Hair follicular keratinocyte (primary cell): ENCODE results near the gene UBXN2A. TPM values are rescaled to one million over a fixed set of nuclear protein-coding genes. Genes with fewer than 3 reads are reported as not detected.

Experiments used
- total RNA-seq: library from RNA; depleted of rRNA; stranded (reverse); fragments of >200 nt; gene quantifications from 2 replicates; pipeline ENCODE4 v1.2.3, GENCODE V29; 2015

The UBXN2A gene
- 9.9 and 12.3 TPM in 2 replicates for total RNA-seq

GRCh38 chr2:23939987-23940717, at the start of gene UBXN2A:
TSS of gene UBXN2A (plus strand) at chr2:23940463. CDS start at chr2:23958315, 17,852 bp downstream.

GRCh38 chr2:23926750-23927571, 13.3 kb upstream of the UBXN2A start, which contains the start of gene ATAD2B:
TSS of gene ATAD2B (minus strand) at chr2:23927123. CDS start at chr2:23926770, 353 bp downstream.

GRCh38 chr2:24009680-24010476, 69.6 kb downstream of the UBXN2A start, which contains the start of gene MFSD2B:
TSS of gene MFSD2B (plus strand) at chr2:24010085. CDS start at chr2:24010097, 12 bp downstream.

GRCh38 chr2:24046930-24047702, 106.9 kb downstream of the UBXN2A start, which contains the start of gene WDCP:
TSS of gene WDCP (minus strand) at chr2:24047391. CDS start at chr2:24039494, 7,897 bp downstream.

GRCh38 chr2:24049485-24050021, 109.3 kb downstream of the UBXN2A start, which contains the start of gene FKBP1B:
TSS of gene FKBP1B (plus strand) at chr2:24049741. CDS start at chr2:24049850, 109 bp downstream.

Other genes with a start within 250 kb of the UBXN2A start
- 3.5 and 3.9 TPM in 2 replicates for gene ATAD2B, start 13.3 kb upstream of the UBXN2A start, total RNA-seq
- gene MFSD2B, start 69.6 kb downstream of the UBXN2A start, total RNA-seq: not detected in 2 replicates
- 5.6 and 8.1 TPM in 2 replicates for gene WDCP, start 106.9 kb downstream of the UBXN2A start, total RNA-seq
- gene FKBP1B, start 109.3 kb downstream of the UBXN2A start, total RNA-seq: 12.2 and 23.0 TPM in 2 replicates
- 264 and 278 TPM in 2 replicates for gene SF3B6, start 135.9 kb downstream of the UBXN2A start, total RNA-seq
- 40.8 and 43.4 TPM in 2 replicates for gene TP53I3, start 144.4 kb downstream of the UBXN2A start, total RNA-seq
- gene PFN4, start 182.9 kb downstream of the UBXN2A start, total RNA-seq: 0.39 TPM in 1 of 2 replicates, not detected in the other
- 2.4 and 3.6 TPM in 2 replicates for gene FAM228B, start 183.0 kb downstream of the UBXN2A start, total RNA-seq
- gene FAM228A, start 234.6 kb downstream of the UBXN2A start, total RNA-seq: not detected in 2 replicates